GM12878 (cell line): Measurements from ENCODE around the gene ERFL. TPM values are rescaled to one million over a fixed set of nuclear protein-coding genes. Genes with fewer than 3 reads are reported as not detected.

Experiments
- BCL3 ChIP-seq: IDR thresholded peaks from 2 replicates; pipeline ENCODE4 v1.6.1; 2011; ENCODE audit warnings: borderline replicate concordance, low read depth, mild to moderate bottlenecking, moderate library complexity, low read length; ENCODE audit not compliant: insufficient read depth, poor library complexity, severe bottlenecking
- E2F8 ChIP-seq: fragments of 450-650 bp; IDR thresholded peaks from 2 replicates; pipeline ENCODE4 v1.6.1; 2018; ENCODE audit warnings: mild to moderate bottlenecking, low read depth, moderate library complexity; ENCODE audit not compliant: partially characterized antibody
- EED ChIP-seq: sonication (generic); IDR thresholded peaks from 2 replicates; pipeline ENCODE4 v1.6.1; 2016; ENCODE audit warnings: antibody characterized with exemption, low read depth
- FOXM1 ChIP-seq: IDR thresholded peaks from 2 replicates; pipeline ENCODE4 v1.6.1; 2012; ENCODE audit warnings: low read depth, mild to moderate bottlenecking, inconsistent platforms, low read length, moderate library complexity
- JUND ChIP-seq: IDR thresholded peaks from 2 replicates; pipeline ENCODE4 v1.6.1; 2012; ENCODE audit warnings: low read depth, mild to moderate bottlenecking, low read length, improper control_type of control experiment, moderate library complexity
- KLF5 ChIP-seq: fragments of 450-650 bp; IDR thresholded peaks from 2 replicates; pipeline ENCODE4 v1.6.1; 2014; ENCODE audit warnings: mild to moderate bottlenecking; ENCODE audit not compliant: partially characterized antibody
- NFYB ChIP-seq: IDR thresholded peaks from 2 replicates; pipeline ENCODE4 v1.6.1; 2011; ENCODE audit warnings: low read depth, mild to moderate bottlenecking, low read length, improper control_type of control experiment, moderate library complexity; ENCODE audit not compliant: insufficient read depth
- PML ChIP-seq: IDR thresholded peaks from 2 replicates; pipeline ENCODE4 v1.6.1; 2012; ENCODE audit warnings: low read length, inconsistent platforms
- RAD51 ChIP-seq: fragments of 450-650 bp; IDR thresholded peaks from 2 replicates; pipeline ENCODE4 v1.6.1; 2016; ENCODE audit warnings: moderate library complexity, mild to moderate bottlenecking, inconsistent platforms
- REST ChIP-seq: IDR thresholded peaks from 2 replicates; pipeline ENCODE4 v1.6.1; 2012; ENCODE audit warnings: mild to moderate bottlenecking, low read depth, low read length
- SIN3A ChIP-seq: IDR thresholded peaks from 2 replicates; pipeline ENCODE4 v1.6.1; 2012; ENCODE audit warnings: low read depth, low read length, improper control_type of control experiment
- TCF12 ChIP-seq: IDR thresholded peaks from 2 replicates; pipeline ENCODE4 v1.6.1; 2011; ENCODE audit warnings: low read depth, mild to moderate bottlenecking, low read length
- ZBTB11 ChIP-seq: fragments of 450-650 bp; formaldehyde crosslinking; IDR thresholded peaks from 2 replicates; pipeline ENCODE4 v1.5.0; 2022; ENCODE audit warnings: mild to moderate bottlenecking, missing genetic modification characterization
- ZNF217 ChIP-seq: fragments of 450-650 bp; IDR thresholded peaks from 2 replicates; pipeline ENCODE4 v1.6.1; 2017; ENCODE audit warnings: antibody characterized with exemption, mild to moderate bottlenecking
- ZNF274 ChIP-seq: IDR thresholded peaks from one replicate; pipeline ENCODE4 v1.8.0; 2011; ENCODE audit not compliant: insufficient read length, insufficient read depth
- ZZZ3 ChIP-seq: IDR thresholded peaks from 2 replicates; pipeline ENCODE4 v1.6.1; 2011; ENCODE audit warnings: low read depth; ENCODE audit not compliant: control insufficient read depth, insufficient read length
- polyA plus RNA-seq, 11 experiments: library from polyadenylated mRNA; depleted of rRNA in 4 of 11; unstranded in 6 of 11; stranded (reverse) in 5 of 11; fragments of >200 nt; fragmentation: Nextera tagmentation in 4 of 11; fragmentation: Illumina TruSeq in 1 of 11; extraction: Ambion mirVana in 4 of 11; extraction: Trizol in 1 of 11; gene quantifications; 1 replicate in 1 of 11; 2 replicates in 10 of 11; pipeline versions ENCODE4 v1.2.1 to v1.2.3, GENCODE V29; 2011 to 2016; ENCODE audit warnings: inconsistent platforms in 2 of 11, missing spikeins in 2 of 11, low read depth in 1 of 11
- total RNA-seq, 4 experiments: library from RNA; depleted of rRNA in 3 of 4; stranded (reverse); fragments of >200 nt in 3 of 4; fragmentation: Illumina TruSeq in 1 of 4; extraction: Trizol in 1 of 4; gene quantifications; 2 replicates each; pipeline versions ENCODE4 v1.2.1 to v1.2.3, GENCODE V29; 2013 to 2021

The ERFL gene
- total and polyA plus RNA-seq, 10 of the 15 experiments (the other 5 are each of a cell fraction or from before 2014, with no cell fraction given), result 0.04 to 0.10 (median 0.05) TPM; not detected in 7

- TF ChIP-seq PML (peak; percentile 83), KLF5 (peak; percentile 71), E2F8 (peak; percentile 96), FOXM1 (peak; percentile 30; the same call in 1 of the 2 replicates), BCL3 (no peak), ZZZ3 (no peak), REST (0 out of 2 replicates have a peak, but pooled peaks have one; percentile 17), ZNF274 (no peak), RAD51 (no peak), ZBTB11 (peak; percentile 58), SIN3A (peak; percentile 72; the same call in 1 of the 2 replicates), NFYB (no peak), TCF12 (peak; percentile 53; the same call in 1 of the 2 replicates), JUND (no peak), EED (peak; percentile 78; the same call in 1 of the 2 replicates), ZNF217 (peak; percentile 64; the same call in 1 of the 2 replicates)
These were observed 68.4 kb downstream of the ERFL start, which contains the start of gene RPS19 (continued) for GRCh38 chr19:41859618-41860418.
